GM12873 (cell line): Measurements from ENCODE around the gene LRRC28.

ENCODE experiments used
- CTCF ChIP-seq: IDR thresholded peaks from 2 replicates; pipeline ENCODE4 v1.5.1; 2012; ENCODE audit warnings: low read depth, mild to moderate bottlenecking, moderate library complexity, low read length, control low read depth; ENCODE audit not compliant: insufficient read depth; ENCODE audit errors: missing control alignments

The LRRC28 gene

DNA sequence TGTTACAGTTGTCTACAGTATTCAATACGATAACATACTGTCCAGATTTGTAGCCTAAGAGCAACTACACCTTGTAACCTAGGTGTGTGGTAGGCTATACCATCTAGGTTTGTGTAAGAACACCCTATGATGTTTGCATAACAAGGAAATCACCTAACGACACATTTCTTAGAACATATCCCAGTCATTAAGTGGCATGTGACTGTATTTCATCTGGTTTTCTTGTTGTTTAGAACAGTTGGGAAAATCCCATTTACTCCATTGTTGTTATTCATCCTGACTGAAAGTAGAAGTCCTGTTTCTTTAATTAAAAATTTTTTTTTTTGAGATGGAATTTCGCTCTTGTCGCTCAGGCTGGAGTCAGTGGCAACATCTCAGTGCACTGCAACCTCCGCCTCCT, 31.3 kb downstream of the LRRC28 start:
- TF ChIP-seq CTCF = no peak

DNA sequence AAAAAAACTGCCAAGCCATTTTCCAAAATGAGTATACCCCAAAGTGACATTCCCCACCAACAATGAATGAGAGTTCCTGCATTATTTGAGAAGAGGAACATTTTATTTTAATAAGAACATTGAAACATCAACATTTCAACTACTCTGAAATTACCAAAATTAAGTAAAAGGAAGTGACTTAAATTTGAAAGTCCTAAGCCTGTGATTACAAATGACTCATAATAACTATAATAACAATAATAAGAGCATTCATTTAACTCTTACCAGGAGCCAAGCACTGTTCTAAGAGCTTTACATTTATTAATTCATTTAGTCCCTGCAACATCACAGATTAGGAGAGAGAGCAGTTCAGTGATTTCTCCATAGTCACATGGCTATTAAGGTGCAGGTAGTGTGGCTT, 32.4 kb downstream of the LRRC28 start:
- no peak for TF ChIP-seq CTCF

DNA sequence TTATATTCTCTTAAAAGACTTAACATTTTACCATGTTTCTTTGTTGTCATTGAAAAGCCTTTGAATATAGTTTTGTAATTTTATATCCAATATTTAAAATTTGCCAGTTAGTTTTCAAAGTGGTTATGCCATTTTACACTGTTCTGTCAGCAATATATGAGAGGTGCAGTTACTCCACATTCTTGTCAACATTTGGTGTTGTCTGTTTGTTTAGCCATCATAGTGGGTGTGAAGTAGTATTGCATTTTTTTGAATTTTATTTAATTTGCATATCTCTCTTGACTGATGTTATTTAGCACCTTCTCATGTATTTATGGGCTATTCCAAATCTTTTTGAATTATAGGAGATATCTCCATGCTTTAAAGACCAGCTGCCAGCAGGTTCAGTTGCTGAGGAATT, 40.4 kb downstream of the LRRC28 start:
- TF ChIP-seq CTCF = no peak

DNA sequence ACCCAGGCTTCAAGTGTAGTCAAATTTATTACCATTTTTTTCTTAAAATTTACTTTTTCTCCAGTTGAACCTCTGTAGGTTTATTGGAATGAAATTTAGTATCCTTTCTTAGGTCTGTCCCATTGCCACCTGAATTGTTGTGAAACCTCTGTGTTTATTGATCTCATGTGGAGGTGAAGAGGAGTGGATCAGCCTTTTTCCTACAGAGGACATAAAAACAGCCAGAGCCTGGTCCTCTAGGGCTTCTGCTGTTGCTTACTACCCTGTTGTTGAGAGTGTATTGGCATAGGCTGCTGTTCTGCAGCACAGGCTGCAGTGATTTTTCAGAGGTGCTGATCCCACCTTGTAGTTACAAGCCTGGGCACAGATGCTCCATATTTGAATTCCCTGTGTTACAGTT, 44.6 kb downstream of the LRRC28 start:
- TF ChIP-seq CTCF = no peak

DNA sequence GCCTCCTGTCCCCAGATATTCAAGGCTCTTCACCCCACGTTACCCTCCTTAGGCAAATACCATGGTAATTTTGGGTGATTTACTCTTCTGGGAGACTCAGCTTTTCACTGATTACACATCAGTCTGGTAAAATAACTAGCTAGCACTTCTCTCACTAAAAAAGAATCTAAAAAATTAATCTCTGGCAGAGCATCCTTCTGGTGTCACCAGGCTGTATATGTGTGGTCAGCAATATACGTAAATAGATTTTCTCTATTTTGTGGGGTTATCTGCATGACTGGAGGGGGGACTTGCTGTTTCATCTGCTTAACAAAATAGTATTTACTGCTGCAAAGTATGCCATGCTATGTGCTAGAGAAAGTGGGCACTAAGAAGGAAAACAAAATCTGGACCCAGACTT, 45.1 kb downstream of the LRRC28 start:
- TF ChIP-seq CTCF = no peak

- TF ChIP-seq CTCF = no peak
These were observed 52.6 kb downstream of the LRRC28 start for GRCh38 chr15:99303907-99304306.

DNA sequence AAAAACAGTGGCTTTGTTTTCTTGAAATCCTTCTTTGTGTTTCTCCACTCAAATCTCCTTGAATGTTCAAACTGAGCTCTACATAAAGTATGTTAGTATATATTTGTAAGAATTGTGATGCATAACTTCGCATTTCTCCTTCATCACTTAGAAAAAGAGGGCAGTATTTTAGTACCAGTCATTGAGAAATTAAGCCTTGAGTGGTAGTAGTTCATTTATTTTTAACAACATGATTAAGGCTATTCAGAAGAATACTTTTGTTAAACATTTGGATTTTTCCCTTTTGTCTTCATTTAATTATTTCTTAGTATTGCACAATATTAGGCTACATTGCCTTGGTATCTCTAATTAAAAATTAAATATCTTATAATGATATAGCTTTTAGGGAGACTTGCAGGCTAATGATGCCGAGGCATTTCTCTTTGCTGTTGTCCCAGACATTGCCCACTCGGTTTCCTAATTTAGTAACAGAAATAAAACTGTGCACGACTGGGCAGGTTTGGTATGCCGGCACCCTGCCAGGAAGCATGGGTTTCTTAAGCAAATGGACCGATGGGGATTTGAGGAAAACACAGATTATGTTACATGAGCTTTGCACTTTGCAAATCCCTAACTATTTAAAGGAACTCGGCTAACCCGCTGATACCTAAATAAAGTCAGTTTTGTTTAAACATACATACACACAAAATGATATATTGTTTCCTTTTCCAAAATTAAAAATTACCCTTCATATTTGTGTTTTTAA, 54.7 kb downstream of the LRRC28 start:
- no peak for TF ChIP-seq CTCF
